Islet precursor cell (in vitro differentiated cells): ENCODE measurements around the gene GPR155.

Source experiments
- DNase-seq: peaks from one replicate; pipeline ENCODE4 v3.0.0-alpha.2; 2018

Gene GPR155, protein sequence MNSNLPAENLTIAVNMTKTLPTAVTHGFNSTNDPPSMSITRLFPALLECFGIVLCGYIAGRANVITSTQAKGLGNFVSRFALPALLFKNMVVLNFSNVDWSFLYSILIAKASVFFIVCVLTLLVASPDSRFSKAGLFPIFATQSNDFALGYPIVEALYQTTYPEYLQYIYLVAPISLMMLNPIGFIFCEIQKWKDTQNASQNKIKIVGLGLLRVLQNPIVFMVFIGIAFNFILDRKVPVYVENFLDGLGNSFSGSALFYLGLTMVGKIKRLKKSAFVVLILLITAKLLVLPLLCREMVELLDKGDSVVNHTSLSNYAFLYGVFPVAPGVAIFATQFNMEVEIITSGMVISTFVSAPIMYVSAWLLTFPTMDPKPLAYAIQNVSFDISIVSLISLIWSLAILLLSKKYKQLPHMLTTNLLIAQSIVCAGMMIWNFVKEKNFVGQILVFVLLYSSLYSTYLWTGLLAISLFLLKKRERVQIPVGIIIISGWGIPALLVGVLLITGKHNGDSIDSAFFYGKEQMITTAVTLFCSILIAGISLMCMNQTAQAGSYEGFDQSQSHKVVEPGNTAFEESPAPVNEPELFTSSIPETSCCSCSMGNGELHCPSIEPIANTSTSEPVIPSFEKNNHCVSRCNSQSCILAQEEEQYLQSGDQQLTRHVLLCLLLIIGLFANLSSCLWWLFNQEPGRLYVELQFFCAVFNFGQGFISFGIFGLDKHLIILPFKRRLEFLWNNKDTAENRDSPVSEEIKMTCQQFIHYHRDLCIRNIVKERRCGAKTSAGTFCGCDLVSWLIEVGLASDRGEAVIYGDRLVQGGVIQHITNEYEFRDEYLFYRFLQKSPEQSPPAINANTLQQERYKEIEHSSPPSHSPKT

DNA sequence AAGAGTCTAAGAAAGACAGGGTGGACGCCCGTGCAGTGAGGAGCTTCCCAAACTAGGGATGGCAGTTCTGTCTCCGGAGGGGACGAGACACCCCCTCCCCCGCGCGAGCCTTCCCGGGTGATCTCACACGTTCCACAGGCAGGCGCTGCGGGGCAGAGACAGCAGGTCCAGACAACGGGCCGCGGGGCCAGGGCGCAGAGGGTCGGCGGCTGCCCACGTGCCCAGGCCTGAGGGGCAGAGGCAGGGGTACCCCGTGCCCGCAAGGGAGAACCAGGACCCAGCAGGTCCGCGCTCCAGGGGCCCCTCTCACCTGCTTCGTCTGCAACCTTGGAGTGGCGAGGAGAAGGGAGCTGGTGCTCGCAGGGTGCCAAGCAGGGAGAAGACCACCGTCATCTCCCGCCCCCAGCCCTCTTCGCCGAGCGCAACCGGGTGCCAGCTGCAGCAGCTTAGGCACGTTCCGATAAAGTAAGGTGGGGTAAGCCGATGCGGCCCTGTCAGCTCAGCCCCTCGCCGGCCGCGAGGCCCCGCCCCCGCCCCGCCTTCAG lies at the start of gene GPR155:
GPR155 (minus strand) TSS at position 467 of the 545 bp plus-strand sequence. CDS start 5,073 bp downstream, outside the sequence.
- peak; percentile 82 for DNase-seq

DNA sequence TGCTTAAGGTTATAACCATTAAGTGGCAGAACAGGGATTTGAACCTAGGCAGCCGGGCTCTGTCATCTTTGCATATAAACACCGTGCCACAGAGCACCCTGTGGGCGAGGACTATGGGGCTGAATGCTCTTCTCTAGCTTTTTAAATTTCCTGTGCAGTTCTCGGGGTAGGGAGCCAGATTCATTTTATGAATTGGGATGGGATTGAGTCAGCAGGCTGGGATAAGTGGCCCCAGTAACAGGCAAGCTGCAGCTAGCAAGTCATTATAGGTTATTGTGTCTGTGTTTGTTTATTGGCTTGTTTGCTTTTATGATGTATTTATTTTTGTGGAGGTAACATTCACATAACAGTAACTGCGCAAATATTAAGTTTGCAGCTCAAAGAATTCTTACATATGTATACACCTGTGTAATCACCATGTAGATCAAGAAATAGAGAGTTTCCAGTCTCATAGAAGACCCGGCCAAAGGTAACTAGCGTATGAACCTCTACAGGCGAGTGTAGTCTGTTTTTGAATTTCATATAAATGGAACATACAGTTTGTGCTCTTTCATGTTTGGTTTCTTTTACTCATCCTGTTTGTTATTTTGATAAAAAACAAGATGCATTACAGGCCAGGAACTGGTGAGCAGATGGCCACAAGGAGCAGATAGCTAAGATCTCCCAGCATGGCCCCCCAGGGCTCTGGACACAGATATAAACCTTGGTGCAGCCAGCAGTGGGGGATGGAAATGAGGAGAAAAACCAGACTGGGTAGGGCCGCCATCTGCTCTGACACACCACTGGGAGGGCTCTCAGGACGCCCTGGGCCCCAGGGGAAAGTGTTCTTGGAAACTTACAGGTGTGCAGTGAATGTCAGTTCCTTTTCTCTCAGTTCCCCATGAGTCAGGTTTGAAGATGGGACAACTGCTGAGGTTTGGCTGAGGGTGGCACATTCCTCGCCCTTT lies 49.2 kb upstream of the GPR155 start:
- peak; percentile 86 for DNase-seq

DNA sequence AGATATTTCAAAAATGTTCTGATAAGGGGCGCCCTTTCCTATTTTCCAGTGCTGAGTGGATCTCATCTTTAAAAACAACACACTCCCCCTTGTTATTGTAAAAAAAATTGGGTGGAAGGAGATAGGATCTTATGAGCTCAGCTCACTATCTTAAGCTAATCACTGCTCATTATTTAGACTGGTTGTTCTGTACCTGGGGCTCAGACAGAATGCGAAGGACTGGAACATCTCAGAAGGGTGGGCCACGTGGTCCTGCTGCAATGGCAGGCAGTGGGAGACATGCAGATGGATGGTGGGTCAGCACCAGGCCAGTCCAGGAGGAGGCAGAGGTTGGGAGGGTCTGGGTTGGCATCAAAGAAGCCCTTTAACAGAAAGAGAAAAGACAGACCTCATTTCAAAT lies 48.3 kb upstream of the GPR155 start:
- DNase-seq: peak; percentile 70

DNA sequence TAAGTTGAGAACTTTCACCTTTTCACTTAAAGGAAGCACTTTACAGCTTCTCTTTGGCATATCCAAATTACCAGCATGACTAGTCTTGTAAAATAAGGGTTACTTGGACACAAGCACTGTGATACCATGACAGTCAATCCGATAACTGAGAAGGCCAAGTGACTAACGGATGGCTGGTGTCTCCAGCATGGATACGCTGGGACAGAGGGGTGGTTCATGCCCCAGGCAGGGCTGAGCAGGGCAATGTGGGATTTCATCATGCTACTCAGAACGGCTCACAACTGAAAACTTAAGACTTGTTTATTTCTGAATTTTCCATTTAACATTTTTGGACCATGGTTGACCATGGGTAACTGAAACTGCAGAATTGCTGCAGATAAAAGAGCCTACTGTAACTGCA lies 43.1 kb upstream of the GPR155 start:
- no peak for DNase-seq

DNA sequence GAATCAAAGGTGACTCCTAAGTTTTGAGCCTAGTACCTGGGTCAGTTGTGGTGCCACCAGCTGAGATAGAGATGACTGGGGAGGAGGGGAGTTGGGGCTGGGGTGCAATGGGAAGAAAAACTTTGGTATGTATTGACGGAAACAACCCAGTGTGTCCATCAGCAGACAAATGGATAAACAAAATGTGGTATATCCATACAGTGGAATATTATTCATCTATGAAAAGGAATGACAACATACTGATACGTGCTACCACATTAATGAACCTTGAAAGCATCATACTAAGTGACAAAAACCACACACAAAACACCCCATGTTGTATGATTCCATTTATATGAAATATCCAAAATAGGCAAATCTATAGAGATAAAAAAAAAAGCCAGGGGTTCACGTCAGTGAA lies 41.1 kb upstream of the GPR155 start:
- no peak for DNase-seq

DNA sequence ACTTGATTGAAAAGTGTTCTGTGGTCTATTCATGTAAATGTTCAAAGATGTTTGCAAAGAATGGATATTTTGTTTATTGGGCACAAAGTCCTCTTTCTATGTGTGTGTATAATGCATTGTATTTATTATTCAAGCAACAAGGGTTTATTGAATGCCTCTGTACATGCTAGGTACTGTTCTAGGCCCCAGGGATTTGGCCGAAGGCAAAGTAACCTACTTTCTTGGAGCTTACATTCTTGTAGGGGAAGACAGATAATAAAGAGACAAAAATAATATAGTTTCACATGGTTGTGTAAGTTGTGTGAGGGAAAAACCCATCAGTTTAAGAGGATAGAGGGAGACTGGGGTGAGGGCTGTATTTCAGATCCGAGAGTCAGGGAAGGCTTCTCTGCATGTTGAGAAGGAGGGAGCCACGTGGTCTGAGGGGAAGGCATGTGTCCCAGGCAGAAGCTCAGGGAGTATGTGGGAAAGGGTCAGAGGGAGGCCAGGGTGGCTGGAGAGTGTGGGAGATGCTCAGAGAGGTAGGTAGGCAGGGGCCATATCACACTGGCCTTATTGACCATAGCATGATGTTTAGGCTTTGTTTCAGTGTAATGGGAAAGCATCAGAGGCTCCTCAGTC lies 40.4 kb upstream of the GPR155 start:
- DNase-seq: no peak

DNA sequence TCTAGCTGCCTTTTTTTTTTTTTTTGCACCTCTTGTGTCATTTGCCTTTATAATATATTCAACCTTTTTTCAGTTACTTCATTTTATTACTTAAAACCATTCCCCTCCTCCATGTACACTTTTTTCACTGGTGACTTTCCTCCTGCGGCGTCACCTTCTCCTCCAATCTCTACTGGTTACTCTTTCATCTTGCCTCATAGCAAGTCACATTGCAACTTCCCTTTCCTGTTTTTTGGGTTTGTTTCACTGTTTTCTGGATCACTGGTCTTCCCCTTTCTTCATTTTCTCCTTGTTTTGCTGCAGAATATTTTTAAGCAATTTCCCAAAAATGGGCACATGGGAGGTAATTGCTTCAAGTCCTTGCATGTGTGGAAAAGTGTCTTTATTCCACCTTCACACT lies 37.7 kb upstream of the GPR155 start:
- DNase-seq: no peak

DNA sequence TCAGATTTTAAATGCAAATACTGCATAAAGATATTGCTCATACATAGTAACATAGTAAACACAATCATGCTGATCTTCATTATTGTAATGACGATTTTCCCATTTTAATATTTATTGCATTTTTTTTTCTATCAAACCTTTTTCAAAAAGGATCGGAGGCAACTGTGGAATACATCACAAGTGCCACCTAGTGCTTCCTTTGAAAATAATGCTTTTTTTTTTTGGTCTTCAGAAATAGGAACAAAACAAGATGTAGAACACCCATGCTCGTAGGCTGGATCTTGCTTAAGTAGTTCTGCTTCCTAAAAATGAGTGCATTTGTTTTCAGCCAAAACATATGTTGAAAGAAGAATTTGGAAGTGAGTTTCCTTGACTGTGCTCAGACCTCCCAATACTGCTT lies 35.7 kb upstream of the GPR155 start:
- DNase-seq: no peak

DNA sequence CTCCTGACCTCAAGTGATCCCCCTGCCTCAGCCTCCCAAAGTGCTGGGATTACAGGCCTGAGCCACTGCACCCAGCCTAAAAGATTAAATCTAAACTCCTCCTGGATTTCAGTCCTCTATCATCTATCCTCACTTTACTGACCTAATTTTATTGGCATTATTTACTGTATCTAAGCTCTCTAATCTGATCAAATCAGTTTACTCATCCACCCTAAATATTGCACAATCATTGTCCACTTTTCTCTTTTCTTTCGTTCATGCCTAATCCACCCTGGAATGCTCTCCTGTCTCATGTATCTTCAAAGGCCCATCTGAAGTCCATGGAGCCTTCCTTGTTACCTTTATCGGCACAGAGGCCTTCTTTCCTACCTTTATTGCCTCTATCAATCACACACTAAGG lies 31.6 kb upstream of the GPR155 start:
- no peak for DNase-seq

DNA sequence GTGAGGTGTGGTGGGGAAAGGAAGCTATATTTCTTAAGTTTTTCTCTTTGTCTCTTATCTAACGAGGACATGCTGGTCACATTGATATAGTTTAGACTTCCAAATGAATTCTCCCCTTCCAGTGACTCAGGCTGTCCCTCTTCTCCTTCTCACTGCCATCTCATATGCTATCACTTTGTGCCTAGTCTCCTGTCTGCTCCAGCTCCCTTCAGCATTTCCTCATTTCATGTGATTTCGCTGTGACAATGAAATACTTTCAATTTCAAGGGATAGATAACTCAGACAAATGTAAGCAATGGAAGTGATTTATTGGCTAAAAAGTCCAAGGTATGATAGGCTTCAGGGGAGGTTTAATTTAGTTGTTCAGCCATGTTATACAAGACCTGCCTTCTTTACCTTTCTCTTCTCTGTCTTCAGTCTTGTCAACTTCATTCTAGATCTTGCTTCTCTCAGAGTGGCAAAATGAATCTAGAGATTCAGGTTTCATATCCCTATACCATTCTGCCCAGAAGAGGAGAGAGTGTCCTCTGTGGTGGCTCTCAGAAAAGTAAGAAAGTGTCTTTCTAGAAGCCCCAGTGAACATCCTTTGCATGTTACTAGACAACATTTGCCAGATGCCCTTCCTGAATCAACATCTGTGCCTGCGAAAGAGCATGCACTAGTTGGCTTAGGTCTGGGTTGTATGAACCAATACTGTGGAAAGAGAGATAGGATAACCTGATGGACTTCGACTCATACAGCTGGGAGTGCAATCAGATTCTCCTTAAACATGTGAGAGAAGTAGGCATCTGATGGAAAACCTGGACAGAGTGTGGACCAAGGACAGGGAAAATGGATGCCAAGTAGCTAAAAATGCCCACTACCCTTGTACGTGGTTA lies 29.9 kb upstream of the GPR155 start:
- no peak for DNase-seq

DNA sequence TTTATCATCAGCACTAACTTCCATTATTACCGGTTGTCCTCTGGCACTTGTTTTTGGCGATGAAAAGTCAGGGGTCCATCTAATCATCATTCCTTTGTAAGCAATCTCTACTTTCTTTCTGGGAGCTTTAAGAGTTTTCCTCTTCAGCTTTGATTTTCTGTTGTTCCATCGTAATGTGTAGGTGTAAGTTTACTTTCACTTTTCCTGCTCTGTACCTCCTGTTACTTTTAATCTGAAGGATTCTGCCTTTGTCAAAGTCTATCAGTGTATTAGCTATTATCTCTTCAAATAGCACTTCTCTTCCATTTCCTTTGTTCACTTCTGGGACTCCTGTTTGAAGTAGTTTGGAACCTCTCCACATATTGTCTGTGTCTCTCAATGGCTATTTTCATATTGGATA lies 25.5 kb upstream of the GPR155 start:
- DNase-seq: no peak

DNA sequence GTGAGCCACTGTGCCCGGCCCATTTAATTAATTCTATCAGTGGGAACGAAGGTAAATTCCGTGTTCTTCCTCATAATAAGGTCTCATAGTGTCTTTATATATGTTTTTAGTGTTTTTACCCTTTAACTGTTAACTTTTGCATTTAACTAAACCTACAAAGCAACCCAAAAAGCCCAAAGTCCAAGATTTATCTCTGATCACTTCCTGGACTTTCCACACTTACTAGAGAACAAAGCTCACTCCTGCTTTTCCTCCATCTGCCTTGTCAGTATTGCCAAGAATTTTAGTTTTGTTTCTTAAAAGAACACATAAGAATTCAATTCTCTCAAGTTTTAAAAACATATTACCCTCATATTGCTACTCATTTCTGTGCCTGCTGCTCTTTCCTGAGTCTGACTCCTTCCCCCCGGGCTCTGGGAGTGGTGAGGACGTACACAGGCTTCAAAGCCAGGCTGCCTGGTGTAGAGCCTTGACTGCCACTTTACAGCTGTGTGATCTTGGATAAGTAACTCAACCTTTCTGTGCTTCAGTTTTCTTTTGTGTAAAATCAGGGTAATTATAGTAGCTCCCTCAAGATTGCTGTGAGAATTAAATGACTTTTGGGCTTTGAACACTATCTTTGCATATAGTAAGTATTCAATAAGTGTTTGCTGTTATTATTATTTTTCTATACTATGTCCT lies 24.9 kb upstream of the GPR155 start:
- DNase-seq: no peak

DNA sequence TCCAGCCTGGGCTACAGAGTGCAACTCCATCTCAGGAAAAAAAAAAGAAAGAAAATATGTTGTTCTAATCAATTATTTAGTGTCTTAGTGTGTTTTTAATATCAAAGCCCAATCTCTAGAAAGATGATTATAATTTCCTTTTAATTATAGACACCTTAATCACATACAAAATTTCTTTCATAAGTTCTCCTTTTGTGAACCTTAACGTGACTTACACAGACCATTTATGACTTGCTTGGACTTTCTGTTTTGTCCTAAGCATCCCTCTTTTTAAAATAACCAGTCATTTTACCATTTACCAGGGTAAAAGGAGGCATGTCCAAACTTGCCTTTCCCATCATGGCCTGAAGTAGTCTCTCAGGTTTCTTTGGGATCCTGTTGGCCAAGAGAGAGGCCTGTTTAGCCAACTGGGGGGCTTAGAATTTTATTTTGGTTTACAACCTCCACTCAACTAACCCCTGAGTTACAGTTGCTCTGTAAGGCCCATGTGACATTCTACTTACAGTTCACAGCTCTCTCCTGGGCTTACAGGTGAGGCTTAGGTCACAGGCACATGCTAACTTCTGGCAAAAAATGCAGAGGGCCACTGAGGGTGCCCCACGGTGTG lies 23.9 kb upstream of the GPR155 start:
- DNase-seq: no peak

DNA sequence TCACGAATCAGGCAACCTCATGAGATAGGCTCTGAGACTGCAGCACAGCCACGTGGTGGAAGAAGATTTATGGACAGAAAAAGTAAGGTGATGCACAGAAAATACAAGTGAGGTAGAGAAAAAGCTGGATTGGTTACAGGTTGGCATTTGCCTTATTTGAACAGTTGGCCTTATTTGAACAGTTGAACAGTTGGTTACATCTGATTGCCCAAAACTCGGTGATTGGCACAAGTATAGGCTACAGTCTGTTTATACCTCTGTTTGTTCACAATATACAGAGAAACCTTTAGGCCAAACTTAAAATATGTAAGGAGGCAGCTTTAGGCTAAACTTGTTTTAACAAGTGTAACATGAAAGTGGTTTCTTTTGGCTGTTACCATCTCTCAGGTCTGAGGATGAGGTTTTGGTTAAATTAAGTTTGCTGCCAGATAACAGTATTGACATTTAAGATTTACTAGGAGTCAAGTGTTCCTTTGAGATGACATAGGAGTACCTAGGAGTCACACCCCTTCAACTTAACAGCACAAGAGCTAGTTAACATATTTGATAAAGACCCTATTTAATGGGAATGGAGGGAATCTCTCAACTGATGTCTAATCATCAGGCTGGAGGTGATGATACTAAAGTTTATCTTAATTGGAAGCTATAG lies 16.5 kb upstream of the GPR155 start:
- DNase-seq: no peak

DNA sequence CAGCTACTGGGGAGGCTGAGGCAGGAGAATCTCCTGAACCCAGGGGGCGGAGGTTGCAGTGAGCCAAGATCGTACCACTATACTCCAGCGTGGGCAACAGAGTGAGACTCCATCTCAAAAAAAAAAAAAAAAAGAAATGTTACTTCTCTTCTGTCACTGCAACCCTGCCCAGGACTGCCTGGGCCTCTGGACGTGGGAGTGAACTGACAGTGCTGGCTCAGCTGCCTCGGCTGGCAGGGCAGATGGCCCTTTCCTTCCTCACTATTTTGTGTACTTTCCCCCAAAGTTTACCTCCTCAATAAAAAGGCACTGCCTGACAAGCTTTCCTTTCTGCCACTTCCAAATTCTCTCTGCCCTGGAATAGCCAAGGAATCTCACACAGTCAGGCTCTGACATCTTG lies 12.5 kb upstream of the GPR155 start:
- DNase-seq: no peak

DNA sequence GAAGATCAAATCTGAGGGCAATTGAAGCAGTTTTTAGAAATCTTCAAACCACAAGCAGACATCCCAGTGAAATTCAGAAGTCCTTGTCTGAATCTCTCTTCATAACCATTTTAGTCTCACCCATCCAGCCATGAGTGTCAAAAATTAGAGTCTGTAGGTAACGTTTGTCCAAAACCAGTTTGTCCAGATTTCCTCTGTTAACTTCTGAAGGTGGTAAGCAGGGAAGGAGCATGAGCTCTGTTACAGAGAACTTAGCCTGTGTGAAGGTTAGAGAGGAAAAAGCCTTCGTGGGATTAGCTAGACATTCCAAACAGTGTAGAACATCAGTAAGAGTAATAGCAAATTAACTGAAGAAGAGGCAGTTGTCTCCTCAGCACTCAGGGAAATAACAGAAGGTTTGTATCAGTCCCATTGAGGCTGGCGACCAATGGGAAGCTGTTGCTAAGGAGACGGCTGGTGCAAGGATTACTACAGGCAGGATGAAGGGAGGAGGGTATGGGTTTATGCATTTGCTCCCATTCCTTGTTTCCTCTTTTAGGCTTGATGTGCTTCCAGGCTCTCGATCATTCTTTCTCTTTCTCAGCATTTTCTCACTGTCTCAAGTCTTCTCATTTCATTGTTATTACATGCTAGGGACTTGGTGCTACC lies 8.7 kb upstream of the GPR155 start:
- DNase-seq: peak; percentile 73

DNA sequence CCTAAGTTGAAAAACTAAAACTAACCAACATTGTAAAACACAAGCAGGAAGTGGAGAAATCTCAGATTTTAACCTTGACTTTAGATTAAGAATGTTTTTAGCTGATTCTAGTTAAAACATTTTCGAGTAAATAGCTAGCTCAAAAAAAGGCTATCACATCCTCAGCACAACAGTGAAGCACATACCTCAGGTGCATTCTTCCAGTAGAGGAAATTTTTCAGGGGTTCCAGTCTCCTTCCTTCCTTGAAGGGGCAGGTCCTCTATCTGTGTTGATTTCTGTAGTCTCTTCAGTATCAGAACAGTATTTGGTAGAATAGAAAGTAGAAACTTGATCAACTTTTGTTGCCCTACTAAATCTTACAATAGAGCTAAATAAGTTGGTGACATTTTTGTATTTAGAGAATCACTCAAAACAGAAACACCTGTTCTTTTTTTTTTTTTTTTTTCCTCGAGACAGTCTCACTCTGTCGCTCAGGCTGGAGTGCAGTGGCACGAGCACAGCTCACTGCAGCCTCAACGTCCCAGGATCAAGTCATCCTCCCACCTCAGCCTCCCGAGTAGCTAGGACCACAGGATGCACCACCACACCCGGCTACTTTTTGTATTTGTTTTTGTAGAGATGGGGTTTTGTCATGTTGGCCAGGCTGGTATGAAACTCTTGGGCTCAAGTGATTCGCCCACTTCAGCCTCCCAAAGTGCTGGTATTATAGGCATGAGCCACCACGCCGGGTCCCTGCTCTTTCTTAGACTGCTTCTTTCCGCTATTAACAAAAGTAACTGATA lies 6.9 kb upstream of the GPR155 start:
- DNase-seq: no peak

DNA sequence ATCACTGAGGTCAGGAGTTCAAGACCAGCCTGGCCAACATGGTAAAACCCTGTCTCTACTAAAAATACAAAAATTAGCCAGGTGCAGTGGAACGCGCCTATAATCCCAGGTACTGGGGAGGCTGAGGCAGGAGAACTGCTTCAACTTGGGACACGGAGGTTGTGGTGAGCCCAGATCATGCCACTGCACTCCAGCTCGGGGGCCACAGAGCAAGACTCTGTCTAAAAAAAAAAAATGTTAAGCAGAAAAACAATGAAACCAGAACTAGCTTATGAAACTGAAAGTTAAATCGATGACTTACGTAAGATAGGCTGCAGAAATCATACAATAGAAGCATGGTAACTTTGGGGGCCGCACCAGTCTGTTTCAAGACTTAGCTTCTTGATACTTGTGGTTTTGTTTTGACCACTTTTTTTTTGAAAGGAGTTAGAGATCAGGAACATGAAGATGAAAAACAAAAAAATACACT lies 6.2 kb upstream of the GPR155 start:
- no peak for DNase-seq
